DOHH2 (cell line): ENCODE results near the gene PTF1A.

Experiments used
- CTCF ChIP-seq: fragments of 200-600 bp; sonication (generic); IDR thresholded peaks from one replicate; pipeline ENCODE4 v1.5.1; 2014; ENCODE audit warnings: antibody characterized with exemption, mild to moderate bottlenecking, low read depth, low read length; ENCODE audit not compliant: poor library complexity, severe bottlenecking
- EZH2phosphoT487 ChIP-seq: fragments of 200-600 bp; sonication (generic); IDR thresholded peaks from 2 replicates; pipeline ENCODE4 v1.6.1; 2017; ENCODE audit warnings: borderline replicate concordance, mild to moderate bottlenecking, antibody characterized with exemption, low read length, moderate library complexity, mixed read lengths

DNA sequence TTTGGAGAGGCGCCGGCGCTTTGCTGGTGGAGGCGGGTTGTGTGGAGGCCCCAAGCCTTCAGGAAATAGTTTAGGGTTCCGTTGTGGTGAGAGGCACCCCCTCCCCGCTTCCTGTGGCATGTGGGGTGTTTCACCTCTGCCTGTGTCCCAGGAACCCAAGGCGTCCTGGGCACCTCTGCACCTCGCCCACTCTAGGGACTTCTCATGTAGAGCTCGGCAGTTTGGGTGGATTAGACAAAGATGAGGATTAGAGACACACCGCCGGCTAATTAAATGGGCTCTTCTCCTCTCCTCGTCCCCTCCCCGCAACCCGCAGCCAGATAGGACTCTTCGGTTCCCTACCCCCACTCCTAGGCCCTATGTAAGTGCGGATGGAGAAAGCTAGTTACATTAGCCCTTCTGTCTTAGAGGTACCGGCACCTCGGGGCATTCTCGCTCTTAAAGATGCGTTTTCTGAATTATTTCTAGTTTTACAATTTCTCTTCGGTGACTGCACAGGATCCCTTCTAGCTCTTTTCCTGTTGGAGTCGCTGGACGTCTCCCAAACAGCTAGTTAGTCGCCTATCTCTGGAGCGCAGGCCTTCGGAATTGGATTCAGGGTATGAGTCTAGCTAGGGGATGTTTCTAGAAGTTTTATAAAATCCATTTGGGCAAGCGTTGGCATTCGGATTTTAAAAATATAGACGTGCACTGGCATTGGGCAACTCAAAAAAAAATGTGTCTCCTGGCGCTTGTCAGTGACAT, 7.8 kb downstream of the PTF1A start:
- TF ChIP-seq CTCF (no peak), EZH2phosphoT487 (no peak)
